ENCODE measurements around the gene LIN37.

- TF ChIP-seq, protein P1, sequence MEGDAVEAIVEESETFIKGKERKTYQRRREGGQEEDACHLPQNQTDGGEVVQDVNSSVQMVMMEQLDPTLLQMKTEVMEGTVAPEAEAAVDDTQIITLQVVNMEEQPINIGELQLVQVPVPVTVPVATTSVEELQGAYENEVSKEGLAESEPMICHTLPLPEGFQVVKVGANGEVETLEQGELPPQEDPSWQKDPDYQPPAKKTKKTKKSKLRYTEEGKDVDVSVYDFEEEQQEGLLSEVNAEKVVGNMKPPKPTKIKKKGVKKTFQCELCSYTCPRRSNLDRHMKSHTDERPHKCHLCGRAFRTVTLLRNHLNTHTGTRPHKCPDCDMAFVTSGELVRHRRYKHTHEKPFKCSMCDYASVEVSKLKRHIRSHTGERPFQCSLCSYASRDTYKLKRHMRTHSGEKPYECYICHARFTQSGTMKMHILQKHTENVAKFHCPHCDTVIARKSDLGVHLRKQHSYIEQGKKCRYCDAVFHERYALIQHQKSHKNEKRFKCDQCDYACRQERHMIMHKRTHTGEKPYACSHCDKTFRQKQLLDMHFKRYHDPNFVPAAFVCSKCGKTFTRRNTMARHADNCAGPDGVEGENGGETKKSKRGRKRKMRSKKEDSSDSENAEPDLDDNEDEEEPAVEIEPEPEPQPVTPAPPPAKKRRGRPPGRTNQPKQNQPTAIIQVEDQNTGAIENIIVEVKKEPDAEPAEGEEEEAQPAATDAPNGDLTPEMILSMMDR (conservative IDR thresholded peaks at IDR 0.05; ENCODE audit: low read depth, low read length): no peak
- TF ChIP-seq EZH2 (IDR thresholded peaks at IDR 0.05; ENCODE audit: borderline replicate concordance, low read depth, low read length, poor library complexity, severe bottlenecking): no peak
Measured at GRCh38 chr19:35727053-35727955, 21.1 kb upstream of the LIN37 start.
